Measurements from ENCODE around the gene DDX55.
"Not testable (repeated sequence)": the region's sequence is repeated elsewhere in the genome, so short reads cannot be mapped to it uniquely, and the experiment has no call there.

DNA sequence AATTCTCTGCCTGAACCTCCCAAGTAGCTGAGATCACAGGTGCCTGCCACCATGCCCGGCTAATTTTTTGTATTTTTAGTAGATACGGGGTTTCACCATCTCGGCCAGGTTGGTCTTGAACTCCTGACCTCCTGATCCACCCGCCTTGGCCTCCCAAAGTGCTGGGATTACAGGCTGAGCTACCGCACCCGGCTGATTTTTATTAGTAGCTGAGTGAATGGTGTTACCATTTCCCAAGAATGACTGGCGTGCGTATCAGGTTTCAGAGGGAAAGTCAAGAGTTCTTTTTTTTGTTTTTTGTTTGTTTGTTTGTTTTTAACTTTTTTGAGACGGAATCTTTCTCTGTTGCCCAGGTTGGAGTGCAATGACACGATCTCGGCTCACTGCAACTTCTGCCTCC is 1.6 kb downstream of the DDX55 start:
- not testable (repeated sequence) for TF ChIP-seq POLR2A (IDR thresholded peaks at IDR 0.05)
- TF ChIP-seq, protein P1, sequence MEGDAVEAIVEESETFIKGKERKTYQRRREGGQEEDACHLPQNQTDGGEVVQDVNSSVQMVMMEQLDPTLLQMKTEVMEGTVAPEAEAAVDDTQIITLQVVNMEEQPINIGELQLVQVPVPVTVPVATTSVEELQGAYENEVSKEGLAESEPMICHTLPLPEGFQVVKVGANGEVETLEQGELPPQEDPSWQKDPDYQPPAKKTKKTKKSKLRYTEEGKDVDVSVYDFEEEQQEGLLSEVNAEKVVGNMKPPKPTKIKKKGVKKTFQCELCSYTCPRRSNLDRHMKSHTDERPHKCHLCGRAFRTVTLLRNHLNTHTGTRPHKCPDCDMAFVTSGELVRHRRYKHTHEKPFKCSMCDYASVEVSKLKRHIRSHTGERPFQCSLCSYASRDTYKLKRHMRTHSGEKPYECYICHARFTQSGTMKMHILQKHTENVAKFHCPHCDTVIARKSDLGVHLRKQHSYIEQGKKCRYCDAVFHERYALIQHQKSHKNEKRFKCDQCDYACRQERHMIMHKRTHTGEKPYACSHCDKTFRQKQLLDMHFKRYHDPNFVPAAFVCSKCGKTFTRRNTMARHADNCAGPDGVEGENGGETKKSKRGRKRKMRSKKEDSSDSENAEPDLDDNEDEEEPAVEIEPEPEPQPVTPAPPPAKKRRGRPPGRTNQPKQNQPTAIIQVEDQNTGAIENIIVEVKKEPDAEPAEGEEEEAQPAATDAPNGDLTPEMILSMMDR (IDR thresholded peaks at IDR 0.05): not testable (repeated sequence)

Measured in adrenal gland (tissue), 5 donors.